Cardiac ventricle fibroblast (primary cell): Measurements from ENCODE around the gene PRKACB. TPM values are rescaled to one million over a fixed set of nuclear protein-coding genes. Genes with fewer than 3 reads are reported as not detected.

Experiments used
- total RNA-seq: library from RNA; depleted of rRNA; stranded (reverse); fragments of >200 nt; gene quantifications from 2 replicates; pipeline ENCODE4 v1.2.3, GENCODE V29; 2015

The PRKACB gene
- total RNA-seq = 13.9 and 21.1 TPM in 2 replicates

GRCh38 chr1:84143796-84144565, at the start of gene PRKACB:
Gene PRKACB (plus strand): TSS chr1:84144271. CDS start chr1:84144362, 91 bp downstream.

Other genes with a start within 250 kb of the PRKACB start
- 4.7 and 7.4 TPM in 2 replicates for gene TTLL7, start 145.1 kb upstream of the PRKACB start, total RNA-seq
- gene SAMD13, start 157.4 kb downstream of the PRKACB start, total RNA-seq = 0.49 and 0.50 TPM in 2 replicates